Smooth muscle cell (in vitro differentiated cells): ENCODE data around the gene RANBP9. TPM values are rescaled to one million over a fixed set of nuclear protein-coding genes. Genes with fewer than 3 reads are reported as not detected.

ENCODE experiments used
- DNase-seq: peaks from one replicate; lab custom pipeline; 2025; ENCODE audit not compliant: unreplicated experiment; lab: John Stamatoyannopoulos, UW
- H2AFZ ChIP-seq: fragments of 200-600 bp; sonication (generic); 2 replicates; pipeline ENCODE4 v1.6.0; 2016; ENCODE audit warnings: antibody characterized with exemption, low read depth, mild to moderate bottlenecking
- H3F3A ChIP-seq: fragments of 200-600 bp; sonication (generic); 2 replicates; pipeline ENCODE4 v1.6.0; 2017; ENCODE audit warnings: antibody characterized with exemption, low read depth
- H3K27ac ChIP-seq: fragments of 200-600 bp; sonication (generic); 2 replicates; pipeline ENCODE4 v1.5.1; 2016; ENCODE audit warnings: low read depth, mild to moderate bottlenecking
- H3K27me3 ChIP-seq: fragments of 200-600 bp; sonication (generic); 2 replicates; pipeline ENCODE4 v1.6.1; 2016; ENCODE audit warnings: low read depth, mild to moderate bottlenecking
- H3K36me3 ChIP-seq: fragments of 200-600 bp; sonication (generic); 2 replicates; pipeline ENCODE4 v1.5.1; 2016; ENCODE audit warnings: low read depth
- H3K4me1 ChIP-seq: fragments of 200-600 bp; sonication (generic); 2 replicates; pipeline ENCODE4 v1.5.1; 2016; ENCODE audit warnings: low read depth
- H3K4me2 ChIP-seq: fragments of 200-600 bp; sonication (generic); 2 replicates; pipeline ENCODE4 v1.6.0; 2016; ENCODE audit warnings: mild to moderate bottlenecking
- H3K4me3 ChIP-seq: fragments of 200-600 bp; sonication (generic); 2 replicates; pipeline ENCODE4 v1.5.1; 2016; ENCODE audit warnings: mild to moderate bottlenecking
- H3K79me2 ChIP-seq: fragments of 200-600 bp; sonication (generic); 2 replicates; pipeline ENCODE4 v1.6.0; 2016; ENCODE audit warnings: low read depth, mild to moderate bottlenecking
- H3K9ac ChIP-seq: fragments of 200-600 bp; sonication (generic); 2 replicates; pipeline ENCODE4 v1.6.0; 2016; ENCODE audit warnings: low read depth
- H3K9me3 ChIP-seq: fragments of 200-600 bp; sonication (generic); replicated peaks from 2 replicates; pipeline ENCODE4 v1.5.1; 2016; ENCODE audit warnings: low read depth
- H4K20me1 ChIP-seq: fragments of 200-600 bp; sonication (generic); 2 replicates; pipeline ENCODE4 v1.6.0; 2016; ENCODE audit warnings: low read depth
- CTCF ChIP-seq: fragments of 200-600 bp; sonication (generic); IDR thresholded peaks from 2 replicates; pipeline ENCODE4 v1.5.1; 2017; ENCODE audit warnings: borderline replicate concordance, mild to moderate bottlenecking, antibody characterized with exemption; ENCODE audit not compliant: insufficient read depth, poor library complexity, severe bottlenecking
- WGBS: methylation state at CpG from one replicate; pipeline ENCODE4 v1.1.7; 2016; ENCODE audit warnings: low lambda C conversion rate; 5-methylcytosine and 5-hydroxymethylcytosine counted together
- polyA plus RNA-seq: library from polyadenylated mRNA; unstranded; fragments of >200 nt; fragmentation: Nextera tagmentation; extraction: Ambion mirVana; gene quantifications from 2 replicates; pipeline ENCODE4 v1.2.1, GENCODE V29; 2016
- total RNA-seq: library from RNA; depleted of rRNA; stranded (reverse); fragments of >200 nt; gene quantifications from 2 replicates; pipeline ENCODE4 v1.2.3, GENCODE V29; 2014

The RANBP9 gene
- total and polyA plus RNA-seq, 2 experiments from 2014 or later, result 26.9 to 40.9 TPM

DNA sequence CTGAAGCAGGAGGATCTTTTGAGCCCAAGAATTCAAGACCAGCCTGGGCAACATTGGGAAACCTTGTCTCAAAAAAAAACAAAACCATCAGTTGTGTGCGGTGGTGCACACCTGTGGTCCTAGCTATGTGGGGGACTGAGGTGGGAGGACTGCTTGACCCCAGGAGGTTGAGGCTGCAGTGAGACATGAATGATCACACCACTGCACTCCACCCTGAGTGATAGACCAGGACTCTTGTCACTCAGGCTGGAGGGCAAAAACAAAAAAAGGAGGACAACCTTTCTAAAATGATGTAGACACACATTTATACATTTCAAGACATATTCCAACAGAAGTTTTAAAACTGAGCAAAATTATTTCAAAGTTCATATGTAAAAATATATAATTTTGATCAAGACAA lies 51.4 kb downstream of the RANBP9 start:
- H3K9me3 ChIP-seq, result no peaks in the 10 kb centered on the region
- H3K4me2 ChIP-seq, result no peak overlapping the region
- H3K27ac ChIP-seq, result no peak overlapping the region
- H3K36me3 ChIP-seq, result no peaks in the 10 kb centered on the region
- no peaks in the 10 kb centered on the region for H3F3A ChIP-seq
- H3K9ac ChIP-seq, result no peak overlapping the region
- 100% methylated on average over 1 of the region's 1 CpG for WGBS
- no peak overlapping the region for H2AFZ ChIP-seq
- peaks cover 20% of the 10 kb centered on the region for H3K4me1 ChIP-seq
- H3K27me3 ChIP-seq, result no peaks in the 10 kb centered on the region
- DNase-seq, result no peak
- peaks cover 91% of the 10 kb centered on the region for H3K79me2 ChIP-seq
- H4K20me1 ChIP-seq, result peaks cover 87% of the 10 kb centered on the region
- no peak overlapping the region for H3K4me3 ChIP-seq
- TF ChIP-seq CTCF, result no peak

GRCh38 chr6:13655700-13656099 lies 55.9 kb downstream of the RANBP9 start:
- peaks cover 45% of the 10 kb centered on the region for H3K79me2 ChIP-seq
- 100% methylated on average over 1 of the region's 1 CpG for WGBS
- no peaks in the 10 kb centered on the region for H3F3A ChIP-seq
- H3K4me3 ChIP-seq, result no peak overlapping the region
- no peak overlapping the region for H2AFZ ChIP-seq
- no peak overlapping the region for H3K9ac ChIP-seq
- H3K27me3 ChIP-seq, result no peaks in the 10 kb centered on the region
- no peak overlapping the region for H3K4me2 ChIP-seq
- TF ChIP-seq CTCF, result no peak
- H3K36me3 ChIP-seq, result no peaks in the 10 kb centered on the region
- H3K27ac ChIP-seq, result no peak overlapping the region
- DNase-seq, result no peak
- H3K4me1 ChIP-seq, result no peaks in the 10 kb centered on the region
- no peaks in the 10 kb centered on the region for H3K9me3 ChIP-seq
- peaks cover 64% of the 10 kb centered on the region for H4K20me1 ChIP-seq

- DNase-seq, result no peak
- no peak overlapping the region for H2AFZ ChIP-seq
These were observed 57.1 kb downstream of the RANBP9 start for GRCh38 chr6:13654496-13654895.

More at GRCh38 chr6:13654496-13654895, 57.1 kb downstream of the RANBP9 start:
- H3K27me3 ChIP-seq, result no peaks in the 10 kb centered on the region
- no peaks in the 10 kb centered on the region for H3K9me3 ChIP-seq
- H3K36me3 ChIP-seq, result no peaks in the 10 kb centered on the region
- peaks cover 33% of the 10 kb centered on the region for H3K79me2 ChIP-seq
- no peak overlapping the region for H3K9ac ChIP-seq
- no peak overlapping the region for H3K4me3 ChIP-seq
- no peak overlapping the region for H3K27ac ChIP-seq
- H3F3A ChIP-seq, result no peaks in the 10 kb centered on the region
- TF ChIP-seq CTCF, result no peak
- no peak overlapping the region for H3K4me2 ChIP-seq
- peaks cover 54% of the 10 kb centered on the region for H4K20me1 ChIP-seq
- H3K4me1 ChIP-seq, result no peaks in the 10 kb centered on the region
